Keratinocyte (primary cell): ENCODE data around the gene GOPC.

Source experiments
- EZH2 ChIP-seq: IDR thresholded peaks from one replicate; pipeline ENCODE4 v1.6.1; 2012; ENCODE audit warnings: inconsistent platforms, mild to moderate bottlenecking, low read length, moderate library complexity
- TF ChIP-seq, protein P1 (sequence below), 3 experiments: IDR thresholded peaks in 1 of 3; conservative IDR thresholded peaks in 1 of 3; optimal IDR thresholded peaks in 1 of 3; 2 replicates in 2 of 3; 3 replicates in 1 of 3; pipeline versions ENCODE3 to v1.5.1; 2011; ENCODE audit warnings: low read length in 3 of 3, mild to moderate bottlenecking in 3 of 3, moderate library complexity in 2 of 3, control low read depth in 1 of 3, inconsistent platforms in 1 of 3; ENCODE audit not compliant: insufficient read depth in 2 of 3; ENCODE audit errors: extremely low read depth in 1 of 3

DNA sequence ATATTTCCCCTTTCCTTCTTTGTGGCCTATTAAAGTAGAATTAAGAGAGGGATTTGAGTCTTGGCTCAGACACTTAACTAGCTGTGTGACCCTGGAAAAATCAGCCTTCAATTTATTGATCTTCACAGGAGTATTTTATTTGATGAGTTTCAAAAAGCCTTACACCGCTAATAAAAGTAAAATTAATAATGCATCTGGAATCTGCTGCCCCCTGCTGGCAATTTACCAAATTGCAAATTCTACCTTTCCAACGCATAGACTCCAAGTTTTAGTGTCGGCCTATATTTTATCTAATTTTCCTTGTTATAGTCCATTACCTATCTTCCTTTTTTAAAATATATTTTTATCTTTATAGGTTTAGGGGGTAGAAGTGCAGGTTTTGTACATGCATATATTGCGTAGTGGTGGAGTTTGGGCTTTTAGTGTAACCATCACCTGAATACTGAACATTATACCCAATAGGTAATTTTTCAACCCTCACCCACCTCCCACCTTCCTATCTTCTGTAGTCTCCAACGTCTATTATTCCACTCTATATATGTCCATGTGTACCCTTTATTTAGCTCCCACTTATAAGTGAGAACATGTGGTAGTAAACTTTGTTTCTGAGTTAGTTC, 46.3 kb downstream of the GOPC start:
- TF ChIP-seq, protein P1, sequence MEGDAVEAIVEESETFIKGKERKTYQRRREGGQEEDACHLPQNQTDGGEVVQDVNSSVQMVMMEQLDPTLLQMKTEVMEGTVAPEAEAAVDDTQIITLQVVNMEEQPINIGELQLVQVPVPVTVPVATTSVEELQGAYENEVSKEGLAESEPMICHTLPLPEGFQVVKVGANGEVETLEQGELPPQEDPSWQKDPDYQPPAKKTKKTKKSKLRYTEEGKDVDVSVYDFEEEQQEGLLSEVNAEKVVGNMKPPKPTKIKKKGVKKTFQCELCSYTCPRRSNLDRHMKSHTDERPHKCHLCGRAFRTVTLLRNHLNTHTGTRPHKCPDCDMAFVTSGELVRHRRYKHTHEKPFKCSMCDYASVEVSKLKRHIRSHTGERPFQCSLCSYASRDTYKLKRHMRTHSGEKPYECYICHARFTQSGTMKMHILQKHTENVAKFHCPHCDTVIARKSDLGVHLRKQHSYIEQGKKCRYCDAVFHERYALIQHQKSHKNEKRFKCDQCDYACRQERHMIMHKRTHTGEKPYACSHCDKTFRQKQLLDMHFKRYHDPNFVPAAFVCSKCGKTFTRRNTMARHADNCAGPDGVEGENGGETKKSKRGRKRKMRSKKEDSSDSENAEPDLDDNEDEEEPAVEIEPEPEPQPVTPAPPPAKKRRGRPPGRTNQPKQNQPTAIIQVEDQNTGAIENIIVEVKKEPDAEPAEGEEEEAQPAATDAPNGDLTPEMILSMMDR (optimal IDR thresholded peaks at IDR 0.05 in 1 of 3, IDR thresholded peaks at IDR 0.05 in 1 of 3, conservative IDR thresholded peaks at IDR 0.05 in 1 of 3; ENCODE audit: extremely low read depth in 1 of 3, insufficient read depth in 2 of 3, low read length in 3 of 3), result peak; percentile 24 to 64 (median 49)
- no peak for TF ChIP-seq EZH2
